ENCODE data around the gene STAG1. TPM values are rescaled to one million over a fixed set of nuclear protein-coding genes. Genes with fewer than 3 reads are reported as not detected.

The STAG1 gene
- polyA plus RNA-seq, 1 experiment = 30.1 TPM

DNA sequence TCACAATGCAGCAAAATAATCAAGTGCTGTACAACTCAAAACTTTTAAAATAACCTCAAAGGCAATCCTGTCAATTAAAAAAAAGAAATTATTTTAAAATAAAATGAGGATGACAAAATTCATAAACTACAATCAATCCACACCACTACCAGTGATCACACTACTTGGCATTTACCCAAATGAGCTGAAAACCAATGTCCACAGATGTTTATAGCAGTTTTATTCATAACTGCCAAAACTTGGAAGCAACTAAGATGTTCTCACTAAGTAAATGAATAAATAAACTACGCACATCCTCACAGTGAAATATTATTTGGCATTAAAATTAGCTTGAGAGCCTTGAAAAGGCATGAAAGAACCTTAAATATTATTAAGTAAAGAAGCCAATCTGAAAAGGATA is 121.3 kb downstream of the STAG1 start:
- TF ChIP-seq, protein P1, sequence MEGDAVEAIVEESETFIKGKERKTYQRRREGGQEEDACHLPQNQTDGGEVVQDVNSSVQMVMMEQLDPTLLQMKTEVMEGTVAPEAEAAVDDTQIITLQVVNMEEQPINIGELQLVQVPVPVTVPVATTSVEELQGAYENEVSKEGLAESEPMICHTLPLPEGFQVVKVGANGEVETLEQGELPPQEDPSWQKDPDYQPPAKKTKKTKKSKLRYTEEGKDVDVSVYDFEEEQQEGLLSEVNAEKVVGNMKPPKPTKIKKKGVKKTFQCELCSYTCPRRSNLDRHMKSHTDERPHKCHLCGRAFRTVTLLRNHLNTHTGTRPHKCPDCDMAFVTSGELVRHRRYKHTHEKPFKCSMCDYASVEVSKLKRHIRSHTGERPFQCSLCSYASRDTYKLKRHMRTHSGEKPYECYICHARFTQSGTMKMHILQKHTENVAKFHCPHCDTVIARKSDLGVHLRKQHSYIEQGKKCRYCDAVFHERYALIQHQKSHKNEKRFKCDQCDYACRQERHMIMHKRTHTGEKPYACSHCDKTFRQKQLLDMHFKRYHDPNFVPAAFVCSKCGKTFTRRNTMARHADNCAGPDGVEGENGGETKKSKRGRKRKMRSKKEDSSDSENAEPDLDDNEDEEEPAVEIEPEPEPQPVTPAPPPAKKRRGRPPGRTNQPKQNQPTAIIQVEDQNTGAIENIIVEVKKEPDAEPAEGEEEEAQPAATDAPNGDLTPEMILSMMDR (IDR thresholded peaks at IDR 0.05; ENCODE audit: low read depth, low read length) = no peak
- CTCF ChIA-PET = interaction anchor here (1.7 kb wide), 1 partner anchor 122 kb away, joined by 5 read pairs; the partner anchor contains the start of gene STAG1
- Histone ChIP-seq H3K27ac (ENCODE audit: low read depth, low read length) (no peak overlapping the region), H3K4me3 (ENCODE audit: low read depth, low read length) (no peak overlapping the region), H3K9me3 (ENCODE audit: control insufficient read depth, insufficient read depth, low read length) (no peaks in the 10 kb centered on the region), H3K27me3 (ENCODE audit: control insufficient read depth, insufficient read depth, low read length) (no peaks in the 10 kb centered on the region)
- POLR2A ChIA-PET = no interaction called here
- DNase-seq (ENCODE audit: low read depth, low spot score) = no peak

DNA sequence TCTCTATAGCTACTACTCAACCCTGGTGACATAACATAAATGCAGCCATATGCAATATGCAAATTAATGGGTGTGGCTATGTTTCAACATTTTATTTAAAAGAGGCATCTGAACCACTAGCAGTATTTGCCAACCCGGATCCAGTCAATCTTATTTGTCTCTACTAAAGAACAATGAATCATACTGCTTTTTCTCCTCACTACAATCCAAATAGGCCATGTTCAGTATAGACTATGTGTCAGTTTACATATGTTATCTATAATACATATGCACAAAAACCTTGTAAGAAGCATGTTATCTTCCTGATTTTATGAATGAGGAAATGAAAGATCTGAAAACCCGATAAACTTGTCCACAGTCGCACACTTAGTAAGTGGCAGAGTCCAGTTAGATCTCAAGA is 125.7 kb downstream of the STAG1 start:
- no peak for DNase-seq (ENCODE audit: low read depth, low spot score)
- H3K27ac ChIP-seq (ENCODE audit: low read depth, low read length) = no peak overlapping the region
- no peak overlapping the region for H3K4me3 ChIP-seq (ENCODE audit: low read depth, low read length)
- ChIA-PET POLR2A (no interaction called here), CTCF (no interaction called here)
- H3K9me3 ChIP-seq (ENCODE audit: control insufficient read depth, insufficient read depth, low read length) = no peaks in the 10 kb centered on the region
- TF ChIP-seq, protein P1 (IDR thresholded peaks at IDR 0.05; ENCODE audit: low read depth, low read length) = no peak
- no peaks in the 10 kb centered on the region for H3K27me3 ChIP-seq (ENCODE audit: control insufficient read depth, insufficient read depth, low read length)

DNA sequence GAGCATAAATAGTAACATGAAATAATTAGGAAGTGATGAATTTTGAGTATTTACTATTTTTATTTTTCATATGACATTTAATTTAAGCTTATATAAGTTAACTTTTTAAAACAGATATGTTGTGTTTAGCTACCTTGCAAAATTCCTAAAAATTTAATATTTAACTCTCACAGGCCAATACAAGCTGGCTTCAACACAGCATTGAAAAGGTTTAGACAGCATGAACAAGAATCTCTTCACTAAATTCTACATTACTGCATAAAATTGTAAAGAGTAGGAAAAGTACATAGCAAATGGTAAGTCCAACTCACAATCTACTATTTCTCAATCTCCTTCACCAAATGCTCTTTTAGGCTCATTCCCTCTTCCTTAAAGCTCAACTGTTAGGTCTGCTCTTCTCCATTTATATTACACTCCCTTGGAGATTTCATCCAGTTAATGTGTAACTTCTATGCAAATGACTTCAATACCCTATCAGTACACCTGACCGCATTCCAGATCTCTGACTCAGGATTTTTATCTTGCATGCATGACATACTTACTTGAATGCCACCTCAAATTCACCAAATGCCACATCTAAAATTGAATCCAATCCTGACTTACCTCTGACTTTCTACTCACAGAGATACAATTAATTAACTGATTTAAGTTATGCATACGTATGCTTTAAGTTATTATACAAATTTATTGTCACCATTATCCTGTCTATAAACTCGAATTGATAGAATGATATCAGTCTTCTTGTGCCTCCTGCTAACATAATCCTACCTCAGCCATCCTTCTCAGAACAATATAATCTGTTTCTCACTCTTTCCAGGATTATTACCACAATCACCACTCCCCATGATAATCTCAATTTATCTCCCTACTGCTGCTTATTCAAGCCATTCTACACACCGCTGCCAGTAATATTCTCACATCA is 127.0 kb downstream of the STAG1 start:
- Histone ChIP-seq H3K27ac (ENCODE audit: low read depth, low read length) (no peak overlapping the region), H3K4me3 (ENCODE audit: low read depth, low read length) (no peak overlapping the region), H3K9me3 (ENCODE audit: control insufficient read depth, insufficient read depth, low read length) (no peaks in the 10 kb centered on the region), H3K27me3 (ENCODE audit: control insufficient read depth, insufficient read depth, low read length) (no peaks in the 10 kb centered on the region)
- DNase-seq (ENCODE audit: low read depth, low spot score) = no peak
- TF ChIP-seq, protein P1 (IDR thresholded peaks at IDR 0.05; ENCODE audit: low read depth, low read length) = no peak
- POLR2A ChIA-PET = no interaction called here
- CTCF ChIA-PET = interaction anchor here (0.6 kb wide), 1 partner anchor 8 kb away, joined by 7 read pairs; no protein-coding TSS in a partner anchor

DNA sequence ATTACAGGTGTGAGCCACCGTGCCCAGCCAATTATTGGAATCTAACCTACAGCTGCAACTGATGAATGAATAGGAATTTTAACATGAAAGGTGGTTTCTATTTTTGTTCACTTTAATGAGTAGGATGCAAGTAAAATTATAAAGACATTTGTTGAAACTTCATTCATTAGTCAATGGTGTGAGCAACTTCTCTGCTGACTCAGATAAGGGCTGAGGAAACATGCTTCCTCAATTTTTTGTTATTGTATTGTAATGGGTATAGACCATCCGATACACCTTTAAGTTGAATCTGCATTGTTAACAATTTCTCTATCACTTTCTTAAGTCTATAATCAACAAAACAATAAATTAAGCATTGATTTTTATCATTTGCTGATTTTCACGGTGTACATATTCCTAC is 127.8 kb downstream of the STAG1 start:
- Histone ChIP-seq H3K27me3 (ENCODE audit: control insufficient read depth, insufficient read depth, low read length) (no peaks in the 10 kb centered on the region), H3K4me3 (ENCODE audit: low read depth, low read length) (no peak overlapping the region), H3K27ac (ENCODE audit: low read depth, low read length) (no peak overlapping the region), H3K9me3 (ENCODE audit: control insufficient read depth, insufficient read depth, low read length) (no peaks in the 10 kb centered on the region)
- TF ChIP-seq, protein P1 (IDR thresholded peaks at IDR 0.05; ENCODE audit: low read depth, low read length) = no peak
- no peak for DNase-seq (ENCODE audit: low read depth, low spot score)
- CTCF ChIA-PET = no interaction called here
- POLR2A ChIA-PET = no interaction called here

DNA sequence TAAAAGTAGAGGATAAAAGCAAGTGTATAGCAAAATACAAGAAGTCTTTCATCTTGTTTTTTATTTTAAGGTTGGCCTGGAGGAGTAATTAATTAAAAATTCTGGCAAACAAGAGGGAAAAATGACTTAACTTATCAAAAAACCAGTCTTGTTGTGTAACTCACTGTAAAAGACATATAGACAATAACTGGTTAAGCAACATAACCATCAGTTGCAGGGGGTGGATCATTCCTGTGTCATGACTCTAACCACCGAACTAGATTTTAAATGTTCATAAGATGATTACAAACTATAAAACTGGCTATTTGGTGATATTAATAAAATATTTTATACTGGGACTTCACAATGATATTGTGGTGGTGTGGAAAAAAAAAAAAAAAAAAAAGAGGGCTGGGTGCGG is 130.6 kb downstream of the STAG1 start:
- TF ChIP-seq, protein P1 (IDR thresholded peaks at IDR 0.05; ENCODE audit: low read depth, low read length) = no peak
- H3K9me3 ChIP-seq (ENCODE audit: control insufficient read depth, insufficient read depth, low read length) = no peaks in the 10 kb centered on the region
- CTCF ChIA-PET = no interaction called here
- H3K27ac ChIP-seq (ENCODE audit: low read depth, low read length) = no peak overlapping the region
- DNase-seq (ENCODE audit: low read depth, low spot score) = peak; percentile 24
- H3K27me3 ChIP-seq (ENCODE audit: control insufficient read depth, insufficient read depth, low read length) = no peaks in the 10 kb centered on the region
- POLR2A ChIA-PET = interaction anchor here (0.7 kb wide), 2 partner anchors 11 to 472 kb away, joined by 4 to 6 read pairs; no protein-coding TSS in a partner anchor
- H3K4me3 ChIP-seq (ENCODE audit: low read depth, low read length) = no peak overlapping the region

All from AG04450 (cell line).